Esophagus mucosa (tissue), 1 donor: Measurements from ENCODE around the gene C17orf75. TPM values are rescaled to one million over a fixed set of nuclear protein-coding genes. Genes with fewer than 3 reads are reported as not detected.
A peak's percentile ranks its signal among the peaks of the same experiment; 100 is the strongest.
"Not testable (repeated sequence)": the region's sequence is repeated elsewhere in the genome, so short reads cannot be mapped to it uniquely, and the experiment has no call there.

Experiments
- ATAC-seq: fragments of 200-7000 bp; cut with Tn5 transposase; one replicate; pipeline ENCODE4 v1.9.1; 2020
- total RNA-seq: library from RNA; stranded (reverse); gene quantifications from one replicate; pipeline ENCODE4 v1.2.4, GENCODE V29; 2023
- donor health status: DM: yes; HTN: yes; CAD: no.

C17orf75 gene
- total RNA-seq, 1 donor from 2014 or later = 11.6 TPM

GRCh38 chr17:32345951-32346600 lies 4.1 kb upstream of the C17orf75 start:
- ATAC-seq = no peak

GRCh38 chr17:32342603-32343325 lies 791 bp upstream of the C17orf75 start:
- no peak for ATAC-seq

GRCh38 chr17:32341141-32341856 lies 674 bp downstream of the C17orf75 start:
- peak; percentile 21 for ATAC-seq

- peak; percentile 39 for ATAC-seq
Measured at GRCh38 chr17:32335687-32336086, 6.3 kb downstream of the C17orf75 start.

- no peak for ATAC-seq
Measured at GRCh38 chr17:32335046-32335445, 6.9 kb downstream of the C17orf75 start.

GRCh38 chr17:32333187-32333586 lies 8.8 kb downstream of the C17orf75 start:
- ATAC-seq = no peak

GRCh38 chr17:32331243-32332040 lies 10.5 kb downstream of the C17orf75 start:
- no peak for ATAC-seq

GRCh38 chr17:32330147-32330546 lies 11.8 kb downstream of the C17orf75 start:
- ATAC-seq = no peak

GRCh38 chr17:32327911-32328310 lies 14.1 kb downstream of the C17orf75 start:
- ATAC-seq = no peak

GRCh38 chr17:32323811-32324491 lies 18.0 kb downstream of the C17orf75 start:
- peak; percentile 20 for ATAC-seq

- ATAC-seq = no peak
Measured at GRCh38 chr17:32323046-32323445, 18.9 kb downstream of the C17orf75 start.

GRCh38 chr17:32320847-32321246 lies 21.1 kb downstream of the C17orf75 start:
- ATAC-seq = no peak

- not testable (repeated sequence) for ATAC-seq
Measured at GRCh38 chr17:32320080-32320479, 21.9 kb downstream of the C17orf75 start.

- ATAC-seq = peak; percentile 83
Measured at GRCh38 chr17:32319548-32319905, 22.4 kb downstream of the C17orf75 start.

GRCh38 chr17:32318071-32318470 lies 23.9 kb downstream of the C17orf75 start:
- no peak for ATAC-seq

- ATAC-seq = no peak
Measured at GRCh38 chr17:32317353-32317752, 24.6 kb downstream of the C17orf75 start.

- ATAC-seq = not testable (repeated sequence)
Measured at GRCh38 chr17:32316653-32317052, 25.3 kb downstream of the C17orf75 start.

GRCh38 chr17:32315171-32315570 lies 26.8 kb downstream of the C17orf75 start:
- ATAC-seq = no peak

- no peak for ATAC-seq
Measured at GRCh38 chr17:32314636-32315035, 27.3 kb downstream of the C17orf75 start.

- ATAC-seq = no peak
Measured at GRCh38 chr17:32311028-32311536, 30.9 kb downstream of the C17orf75 start.

- no peak for ATAC-seq
Measured at GRCh38 chr17:32307658-32308057, 34.3 kb downstream of the C17orf75 start.

- no peak for ATAC-seq
Measured at GRCh38 chr17:32305049-32305448, 36.9 kb downstream of the C17orf75 start.
